ENCODE data around the gene RABGGTA.

The RABGGTA gene

GRCh38 chr14:24312736-24313507 is 41.5 kb upstream of the RABGGTA start:
- Histone ChIP-seq H3K9ac (peak overlapping the region; percentile 79 to 91 (median 88)), H3K4me1 (peaks cover 74 to 99% (median 98%) of the 10 kb centered on the region in 10 experiments), H3K4me3 (peak overlapping the region; percentile 56 to 80 (median 66)), H3K36me3 (peaks cover 9 to 60% (median 34%) of the 10 kb centered on the region in 11 experiments; a peak in 21 of 22 replicates), H3K27me3 (no peaks in the 10 kb centered on the region), H4K20me1 (peaks cover 0 to 21% (median 8%) of the 10 kb centered on the region in 11 experiments; a peak in 11 of 22 replicates), H3K4me2 (peak overlapping the region; percentile 85 to 100 (median 97)), H3K9me3 (replicated peaks in 1 of 11) (no peaks in the 10 kb centered on the region), H3K27ac (peak overlapping the region; percentile 81 to 96 (median 92))
- peak in 9 of 11 experiments; percentile 27 to 94 (median 78); a peak in 14 of 22 replicates for TF ChIP-seq Cebpa-rat (IDR thresholded peaks at IDR 0.05)

GRCh38 chr14:24311837-24312615 is 40.6 kb upstream of the RABGGTA start:
- TF ChIP-seq Cebpa-rat (IDR thresholded peaks at IDR 0.05): peak in 10 of 11 experiments; percentile 17 to 92 (median 78); a peak in 18 of 22 replicates
- Histone ChIP-seq H3K4me2 (peak overlapping the region; percentile 85 to 100 (median 97)), H3K27me3 (no peaks in the 10 kb centered on the region), H3K4me3 (peak overlapping the region; percentile 56 to 80 (median 66)), H3K9me3 (replicated peaks in 1 of 11) (no peaks in the 10 kb centered on the region), H3K4me1 (peaks cover 74 to 99% (median 94%) of the 10 kb centered on the region in 10 experiments), H3K27ac (peak overlapping the region; percentile 81 to 96 (median 92)), H3K36me3 (peaks cover 18 to 62% (median 43%) of the 10 kb centered on the region in 11 experiments), H4K20me1 (peaks cover 0 to 30% (median 15%) of the 10 kb centered on the region in 11 experiments; a peak in 13 of 22 replicates), H3K9ac (peak overlapping the region; percentile 79 to 91 (median 88))

- Histone ChIP-seq H3K4me2 (peak within 1 kb of the TSS; percentile 85 to 100 (median 97)), H3K27me3 (no peaks in the 10 kb centered on the region), H3K36me3 (peaks cover 23 to 62% (median 46%) of the 10 kb centered on the region in 11 experiments), H3K4me3 (peak within 1 kb of the TSS; percentile 56 to 80 (median 66)), H3K4me1 (peaks cover 74 to 89% (median 83%) of the 10 kb centered on the region in 10 experiments), H3K9ac (peak within 1 kb of the TSS; percentile 79 to 91 (median 88)), H3K9me3 (replicated peaks in 1 of 11) (no peaks in the 10 kb centered on the region), H3K27ac (peak within 1 kb of the TSS; percentile 81 to 96 (median 92)), H4K20me1 (peaks cover 0 to 41% (median 19%) of the 10 kb centered on the region in 11 experiments; a peak in 13 of 22 replicates)
- no peak for TF ChIP-seq Cebpa-rat (IDR thresholded peaks at IDR 0.05)
Observed at GRCh38 chr14:24310646-24311604, 39.5 kb upstream of the RABGGTA start, which contains the start of gene LTB4R. Gene LTB4R, plus strand, starts transcription at chr14:24311502. Its CDS starts 4,150 bp downstream, at chr14:24315652.

GRCh38 chr14:24310265-24310645 is 38.9 kb upstream of the RABGGTA start:
- Histone ChIP-seq H3K9ac (peak overlapping the region; percentile 79 to 91 (median 88)), H4K20me1 (peaks cover 0 to 47% (median 20%) of the 10 kb centered on the region in 11 experiments; a peak in 13 of 22 replicates), H3K27me3 (no peaks in the 10 kb centered on the region), H3K27ac (peak overlapping the region; percentile 81 to 96 (median 92); a peak in 20 of 22 replicates), H3K4me2 (peak overlapping the region; percentile 85 to 100 (median 97)), H3K4me3 (peak overlapping the region; percentile 56 to 80 (median 66)), H3K9me3 (replicated peaks in 1 of 11) (no peaks in the 10 kb centered on the region), H3K4me1 (peaks cover 72 to 82% (median 77%) of the 10 kb centered on the region in 10 experiments), H3K36me3 (peaks cover 26 to 62% (median 46%) of the 10 kb centered on the region in 11 experiments)
- TF ChIP-seq Cebpa-rat (IDR thresholded peaks at IDR 0.05): no peak

- Histone ChIP-seq H3K9ac (peak within 1 kb of the TSS; percentile 79 to 91 (median 88)), H3K36me3 (peaks cover 32 to 62% (median 49%) of the 10 kb centered on the region in 11 experiments)
Observed at GRCh38 chr14:24309538-24310264, 38.3 kb upstream of the RABGGTA start, which contains the start of gene LTB4R2. Gene LTB4R2, plus strand, starts transcription at chr14:24310140. Its CDS starts 525 bp downstream, at chr14:24310665.

GRCh38 chr14:24308342-24309124 is 37.1 kb upstream of the RABGGTA start:
- Histone ChIP-seq H3K9me3 (replicated peaks in 1 of 11) (no peaks in the 10 kb centered on the region), H3K4me2 (peak overlapping the region; percentile 85 to 100 (median 97); a peak in 21 of 22 replicates), H3K9ac (peak overlapping the region in 8 of 11 experiments; percentile 79 to 91 (median 88); a peak in 12 of 22 replicates), H4K20me1 (peaks cover 0 to 62% (median 24%) of the 10 kb centered on the region in 11 experiments; a peak in 13 of 22 replicates), H3K4me1 (peaks cover 55 to 65% (median 60%) of the 10 kb centered on the region in 10 experiments), H3K27ac (peak overlapping the region in 7 of 11 experiments; percentile 9 to 94 (median 30); a peak in 8 of 22 replicates), H3K36me3 (peaks cover 43 to 69% (median 58%) of the 10 kb centered on the region in 11 experiments), H3K27me3 (no peaks in the 10 kb centered on the region), H3K4me3 (peak overlapping the region in 3 of 10 experiments; percentile 70 to 80 (median 75); a peak in 5 of 20 replicates)
- no peak for TF ChIP-seq Cebpa-rat (IDR thresholded peaks at IDR 0.05)

More at GRCh38 chr14:24309538-24310264, 38.3 kb upstream of the RABGGTA start, which contains the start of gene LTB4R2:
- H3K27me3 ChIP-seq: no peaks in the 10 kb centered on the region
- H3K4me1 ChIP-seq: peaks cover 67 to 77% (median 71%) of the 10 kb centered on the region in 10 experiments
- H3K9me3 ChIP-seq (replicated peaks in 1 of 11): no peaks in the 10 kb centered on the region
- H3K27ac ChIP-seq: peak within 1 kb of the TSS; percentile 81 to 96 (median 92)
- peak within 1 kb of the TSS; percentile 56 to 80 (median 66) for H3K4me3 ChIP-seq
- peaks cover 0 to 50% (median 24%) of the 10 kb centered on the region in 11 experiments; a peak in 13 of 22 replicates for H4K20me1 ChIP-seq
- no peak for TF ChIP-seq Cebpa-rat (IDR thresholded peaks at IDR 0.05)
- H3K4me2 ChIP-seq: peak within 1 kb of the TSS; percentile 85 to 100 (median 97)
